NOMO-1 treated with DMSO at 0.1 percent for 48 hours (cell line): ENCODE measurements around the gene PSAP.

Source experiments
- DNase-seq: peaks from one replicate; lab custom pipeline; 2025; ENCODE audit not compliant: unreplicated experiment; lab: John Stamatoyannopoulos, UW

PSAP gene

GRCh38 chr10:71770255-71770654, 80.8 kb downstream of the PSAP start:
- DNase-seq = peak; percentile 32

DNA sequence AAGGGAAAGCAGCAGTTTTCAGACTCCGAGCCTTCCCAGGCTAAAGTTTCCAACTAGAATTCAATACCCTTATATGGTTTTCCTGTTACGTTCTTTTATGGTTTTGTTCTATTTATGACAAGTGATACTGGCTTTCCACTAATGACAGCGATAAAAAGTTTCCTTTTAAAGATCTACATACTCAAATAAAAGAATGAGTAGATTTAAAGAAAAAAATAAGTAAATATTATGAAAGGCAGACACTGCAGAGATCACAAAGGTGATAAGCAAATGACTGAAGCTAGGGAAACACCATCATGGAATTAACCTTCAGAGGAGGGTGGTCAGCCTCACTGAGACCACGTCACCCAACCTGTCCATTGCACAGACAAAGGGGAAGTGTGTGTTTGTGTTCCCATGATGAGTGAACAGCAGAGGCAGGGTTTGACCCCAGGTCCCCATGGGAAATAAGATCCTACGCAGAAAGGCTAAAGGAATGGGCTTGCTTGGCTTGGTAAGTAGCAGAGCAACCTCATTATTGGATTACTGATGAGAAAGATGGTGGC, 81.7 kb downstream of the PSAP start:
- DNase-seq = peak; percentile 5

GRCh38 chr10:71767420-71768035, 83.5 kb downstream of the PSAP start:
- no peak for DNase-seq

GRCh38 chr10:71766717-71767419, 84.2 kb downstream of the PSAP start:
- DNase-seq = no peak
